ENCODE measurements around the gene SEMA4F. TPM values are rescaled to one million over a fixed set of nuclear protein-coding genes. Genes with fewer than 3 reads are reported as not detected.

The SEMA4F gene
- total RNA-seq, 1 donor from 2014 or later = 8.3 TPM

DNA sequence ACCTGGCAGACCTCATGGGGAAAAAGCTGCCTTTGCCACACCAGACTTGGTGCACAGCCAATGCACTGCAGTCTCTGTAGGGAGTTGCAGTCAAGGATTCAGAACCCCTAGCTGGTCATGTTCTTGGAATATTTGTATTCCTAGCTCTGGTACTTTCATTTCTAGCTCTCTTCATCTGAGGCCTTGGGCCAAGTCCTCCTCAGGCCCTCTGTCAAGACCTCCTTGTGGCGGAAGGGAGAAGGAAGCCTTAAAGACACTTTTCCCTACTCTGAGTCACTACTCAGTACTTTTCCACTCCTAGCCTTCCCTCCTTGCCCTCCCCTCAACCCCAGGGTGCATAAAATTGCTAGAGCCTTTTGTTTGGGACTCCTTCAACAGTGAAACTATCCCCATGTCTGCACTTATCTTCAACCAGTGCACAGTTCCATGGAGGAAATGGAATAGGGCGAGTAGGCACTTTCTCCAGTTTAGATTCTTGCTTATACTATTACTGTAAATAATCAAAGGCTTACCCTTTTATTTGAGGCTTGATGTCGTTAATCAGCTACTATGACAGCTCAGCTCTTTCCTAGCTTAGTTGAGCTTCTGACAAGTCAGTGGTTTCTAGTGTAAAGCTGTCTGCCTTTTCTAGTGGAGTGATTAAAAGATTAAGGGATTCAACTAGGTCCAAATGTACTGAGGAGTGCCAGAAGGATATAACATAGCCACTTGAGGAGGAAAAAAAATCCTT lies 21.7 kb upstream of the SEMA4F start:
- DNase-seq (ENCODE audit: extremely low spot score in 2 of 2) = no peak
- no peaks in the 10 kb centered on the region for H3K27me3 ChIP-seq
- no peak overlapping the region for H3K27ac ChIP-seq
- no peaks in the 10 kb centered on the region for H3K4me1 ChIP-seq
- TF ChIP-seq POLR2A (IDR thresholded peaks at IDR 0.05) (no peak), POLR2AphosphoS5 (IDR thresholded peaks at IDR 0.05; ENCODE audit: insufficient read depth in 1 of 2, low read depth in 1 of 2) (no peak)
- TF ChIP-seq, protein P1, sequence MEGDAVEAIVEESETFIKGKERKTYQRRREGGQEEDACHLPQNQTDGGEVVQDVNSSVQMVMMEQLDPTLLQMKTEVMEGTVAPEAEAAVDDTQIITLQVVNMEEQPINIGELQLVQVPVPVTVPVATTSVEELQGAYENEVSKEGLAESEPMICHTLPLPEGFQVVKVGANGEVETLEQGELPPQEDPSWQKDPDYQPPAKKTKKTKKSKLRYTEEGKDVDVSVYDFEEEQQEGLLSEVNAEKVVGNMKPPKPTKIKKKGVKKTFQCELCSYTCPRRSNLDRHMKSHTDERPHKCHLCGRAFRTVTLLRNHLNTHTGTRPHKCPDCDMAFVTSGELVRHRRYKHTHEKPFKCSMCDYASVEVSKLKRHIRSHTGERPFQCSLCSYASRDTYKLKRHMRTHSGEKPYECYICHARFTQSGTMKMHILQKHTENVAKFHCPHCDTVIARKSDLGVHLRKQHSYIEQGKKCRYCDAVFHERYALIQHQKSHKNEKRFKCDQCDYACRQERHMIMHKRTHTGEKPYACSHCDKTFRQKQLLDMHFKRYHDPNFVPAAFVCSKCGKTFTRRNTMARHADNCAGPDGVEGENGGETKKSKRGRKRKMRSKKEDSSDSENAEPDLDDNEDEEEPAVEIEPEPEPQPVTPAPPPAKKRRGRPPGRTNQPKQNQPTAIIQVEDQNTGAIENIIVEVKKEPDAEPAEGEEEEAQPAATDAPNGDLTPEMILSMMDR (IDR thresholded peaks at IDR 0.05) = no peak
- no peaks in the 10 kb centered on the region for H3K9me3 ChIP-seq
- intact Hi-C loops (cut with DNase I) = no loop called here
- no peaks in the 10 kb centered on the region for H3K36me3 ChIP-seq
- H3K4me3 ChIP-seq = no peak overlapping the region

GRCh38 chr2:74632939-74633312 lies 21.1 kb upstream of the SEMA4F start:
- no peaks in the 10 kb centered on the region for H3K36me3 ChIP-seq
- DNase-seq (ENCODE audit: extremely low spot score in 2 of 2) = no peak
- H3K27me3 ChIP-seq = no peaks in the 10 kb centered on the region
- intact Hi-C loops (cut with DNase I) = no loop called here
- TF ChIP-seq, protein P1 (IDR thresholded peaks at IDR 0.05) = no peak
- no peak for TF ChIP-seq POLR2A (IDR thresholded peaks at IDR 0.05)
- TF ChIP-seq POLR2AphosphoS5 (IDR thresholded peaks at IDR 0.05; ENCODE audit: insufficient read depth in 1 of 2, low read depth in 1 of 2) = no peak
- H3K4me1 ChIP-seq = no peaks in the 10 kb centered on the region
- H3K27ac ChIP-seq = no peak overlapping the region
- H3K9me3 ChIP-seq = no peaks in the 10 kb centered on the region
- H3K4me3 ChIP-seq = no peak overlapping the region

DNA sequence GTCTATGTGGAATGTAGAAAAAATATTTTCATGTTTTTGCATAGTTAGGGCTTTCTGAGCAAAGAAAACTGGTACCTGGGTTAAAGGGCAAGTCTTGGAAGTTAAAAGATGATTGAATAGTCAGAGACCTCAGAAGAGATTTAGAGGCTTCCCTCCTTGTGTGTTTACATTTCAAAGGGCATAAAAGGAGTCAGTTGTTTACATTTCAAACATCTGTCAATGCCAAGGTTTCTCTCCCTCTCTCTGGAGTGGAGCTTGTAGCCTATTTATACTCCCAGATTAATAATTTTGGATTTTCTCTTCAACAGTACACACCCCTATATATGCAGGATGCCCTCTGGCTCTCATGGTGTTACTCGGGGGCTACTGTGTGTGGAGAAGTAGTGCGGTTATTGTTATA lies 14.5 kb upstream of the SEMA4F start:
- H3K27me3 ChIP-seq = no peaks in the 10 kb centered on the region
- H3K36me3 ChIP-seq = no peaks in the 10 kb centered on the region
- intact Hi-C loops (cut with DNase I) = no loop called here
- H3K4me3 ChIP-seq = no peak overlapping the region
- H3K4me1 ChIP-seq = no peaks in the 10 kb centered on the region
- DNase-seq (ENCODE audit: extremely low spot score in 2 of 2) = no peak
- no peak overlapping the region for H3K27ac ChIP-seq
- TF ChIP-seq, protein P1 (IDR thresholded peaks at IDR 0.05) = no peak
- TF ChIP-seq POLR2AphosphoS5 (IDR thresholded peaks at IDR 0.05; ENCODE audit: insufficient read depth in 1 of 2, low read depth in 1 of 2) (no peak), POLR2A (IDR thresholded peaks at IDR 0.05) (no peak)
- H3K9me3 ChIP-seq = no peaks in the 10 kb centered on the region

GRCh38 chr2:74645344-74645743 lies 8.7 kb upstream of the SEMA4F start:
- H3K4me1 ChIP-seq = no peaks in the 10 kb centered on the region
- no peak overlapping the region for H3K27ac ChIP-seq
- no peaks in the 10 kb centered on the region for H3K9me3 ChIP-seq
- no peak for TF ChIP-seq POLR2AphosphoS5 (IDR thresholded peaks at IDR 0.05; ENCODE audit: insufficient read depth in 1 of 2, low read depth in 1 of 2)
- no peak for TF ChIP-seq POLR2A (IDR thresholded peaks at IDR 0.05)
- TF ChIP-seq, protein P1 (IDR thresholded peaks at IDR 0.05) = no peak
- no peak overlapping the region for H3K4me3 ChIP-seq
- H3K27me3 ChIP-seq = no peaks in the 10 kb centered on the region
- intact Hi-C loops (cut with DNase I) = no loop called here
- H3K36me3 ChIP-seq = no peaks in the 10 kb centered on the region
- no peak for DNase-seq (ENCODE audit: extremely low spot score in 2 of 2)

- H3K27me3 ChIP-seq = no peaks in the 10 kb centered on the region
- no peak for DNase-seq (ENCODE audit: extremely low spot score in 2 of 2)
- H3K4me3 ChIP-seq = no peak overlapping the region
- H3K4me1 ChIP-seq = no peaks in the 10 kb centered on the region
- H3K9me3 ChIP-seq = no peaks in the 10 kb centered on the region
- TF ChIP-seq POLR2A (IDR thresholded peaks at IDR 0.05) (no peak), POLR2AphosphoS5 (IDR thresholded peaks at IDR 0.05; ENCODE audit: insufficient read depth in 1 of 2, low read depth in 1 of 2) (no peak)
- TF ChIP-seq, protein P1 (IDR thresholded peaks at IDR 0.05) = no peak
- H3K27ac ChIP-seq = no peak overlapping the region
- intact Hi-C loops (cut with DNase I) = no loop called here
- H3K36me3 ChIP-seq = no peaks in the 10 kb centered on the region
Measured at GRCh38 chr2:74646201-74646600, 7.8 kb upstream of the SEMA4F start.
